ENCODE data around the gene FAM120B. TPM values are rescaled to one million over a fixed set of nuclear protein-coding genes. Genes with fewer than 3 reads are reported as not detected.

The FAM120B gene
- total and polyA plus RNA-seq, 2 experiments from 2014 or later, result 17.1 to 29.1 TPM

- Histone ChIP-seq H3K9me3 (ENCODE audit: low read depth) (no peaks in the 10 kb centered on the region), H3K4me2 (ENCODE audit: unreplicated experiment) (no peak overlapping the region), H3K9me2 (ENCODE audit: insufficient read depth) (no peaks in the 10 kb centered on the region), H2AFZ (no peak overlapping the region), H3K79me2 (ENCODE audit: insufficient read depth) (no peaks in the 10 kb centered on the region), H3K4me1 (ENCODE audit: insufficient read depth) (0 out of 2 replicates have a peak, but pooled peaks cover 8% of the 10 kb centered on the region), H3K4me3 (no peak overlapping the region), H3K9ac (no peak overlapping the region), H4K20me1 (ENCODE audit: insufficient read depth) (no peaks in the 10 kb centered on the region), H3K27me3 (replicated peaks; ENCODE audit: insufficient read depth) (no peaks in the 10 kb centered on the region), H3K27ac (no peak overlapping the region), H3F3A (ENCODE audit: insufficient read depth) (no peaks in the 10 kb centered on the region), H3K36me3 (ENCODE audit: low read depth) (no peaks in the 10 kb centered on the region)
- in situ Hi-C loops (cut with MboI), result no loop called here
- DNase-seq, result no peak
- no peak for TF ChIP-seq EZH2phosphoT487 (IDR thresholded peaks at IDR 0.05; ENCODE audit: insufficient read depth, low read depth)
- no peak for TF ChIP-seq EZH2 (IDR thresholded peaks at IDR 0.05; ENCODE audit: insufficient read depth, poor library complexity, severe bottlenecking)
- 76 to 77% methylated on average over 16 to 20 of the region's 20 CpGs for WGBS, 2 experiments (ENCODE audit: low coverage in 1 of 2, low lambda C conversion rate in 2 of 2, missing lambda C conversion rate in 2 of 2)
Observed at GRCh38 chr6:170451762-170452651, 145.4 kb downstream of the FAM120B start.

GRCh38 chr6:170452767-170453545 lies 146.4 kb downstream of the FAM120B start:
- H3K36me3 ChIP-seq (ENCODE audit: low read depth), result no peaks in the 10 kb centered on the region
- no peak overlapping the region for H2AFZ ChIP-seq
- no peaks in the 10 kb centered on the region for H3K9me3 ChIP-seq (ENCODE audit: low read depth)
- TF ChIP-seq EZH2 (IDR thresholded peaks at IDR 0.05; ENCODE audit: insufficient read depth, poor library complexity, severe bottlenecking) (no peak), EZH2phosphoT487 (IDR thresholded peaks at IDR 0.05; ENCODE audit: insufficient read depth, low read depth) (no peak)
- H3K4me2 ChIP-seq (ENCODE audit: unreplicated experiment), result no peak overlapping the region
- H3F3A ChIP-seq (ENCODE audit: insufficient read depth), result no peaks in the 10 kb centered on the region
- H3K79me2 ChIP-seq (ENCODE audit: insufficient read depth), result no peaks in the 10 kb centered on the region
- H3K27ac ChIP-seq, result no peak overlapping the region
- H3K4me1 ChIP-seq (ENCODE audit: insufficient read depth), result 0 out of 2 replicates have a peak, but pooled peaks cover 8% of the 10 kb centered on the region
- H3K9me2 ChIP-seq (ENCODE audit: insufficient read depth), result no peaks in the 10 kb centered on the region
- in situ Hi-C loops (cut with MboI), result no loop called here
- no peaks in the 10 kb centered on the region for H4K20me1 ChIP-seq (ENCODE audit: insufficient read depth)
- H3K27me3 ChIP-seq (replicated peaks; ENCODE audit: insufficient read depth), result no peaks in the 10 kb centered on the region
- WGBS, 2 experiments (ENCODE audit: low coverage in 1 of 2, low lambda C conversion rate in 2 of 2, missing lambda C conversion rate in 2 of 2), result 46 to 57% methylated on average over 5 to 8 of the region's 8 CpGs
- no peak overlapping the region for H3K9ac ChIP-seq
- no peak overlapping the region for H3K4me3 ChIP-seq
- no peak for DNase-seq

- Histone ChIP-seq H3K9me3 (ENCODE audit: low read depth) (no peaks in the 10 kb centered on the region), H3K27ac (no peak overlapping the region), H3K4me1 (ENCODE audit: insufficient read depth) (0 out of 2 replicates have a peak, but pooled peaks cover 8% of the 10 kb centered on the region), H3K27me3 (replicated peaks; ENCODE audit: insufficient read depth) (no peaks in the 10 kb centered on the region), H3K9ac (no peak overlapping the region), H3K4me2 (ENCODE audit: unreplicated experiment) (no peak overlapping the region), H3F3A (ENCODE audit: insufficient read depth) (no peaks in the 10 kb centered on the region), H4K20me1 (ENCODE audit: insufficient read depth) (no peaks in the 10 kb centered on the region), H3K79me2 (ENCODE audit: insufficient read depth) (no peaks in the 10 kb centered on the region), H3K36me3 (ENCODE audit: low read depth) (no peaks in the 10 kb centered on the region), H3K9me2 (ENCODE audit: insufficient read depth) (no peaks in the 10 kb centered on the region), H2AFZ (no peak overlapping the region), H3K4me3 (no peak overlapping the region)
- DNase-seq, result no peak
- in situ Hi-C loops (cut with MboI), result no loop called here
- WGBS, 2 experiments (ENCODE audit: low coverage in 1 of 2, low lambda C conversion rate in 2 of 2, missing lambda C conversion rate in 2 of 2), result 55 to 57% methylated on average over 26 of the region's 26 CpGs
- TF ChIP-seq EZH2phosphoT487 (IDR thresholded peaks at IDR 0.05; ENCODE audit: insufficient read depth, low read depth), result no peak
- no peak for TF ChIP-seq EZH2 (IDR thresholded peaks at IDR 0.05; ENCODE audit: insufficient read depth, poor library complexity, severe bottlenecking)
Observed at GRCh38 chr6:170453586-170454511, 147.3 kb downstream of the FAM120B start.
